HepG2 (cell line): ENCODE data around the gene TEAD3. TPM values are rescaled to one million over a fixed set of nuclear protein-coding genes. Genes with fewer than 3 reads are reported as not detected.

Experiments used
- ATAC-seq: fragments of 200-7000 bp; cut with Tn5 transposase; 3 replicates; pipeline ENCODE4 v1.9.1; 2020; ENCODE audit warnings: mild to moderate bottlenecking, moderate library complexity
- BruUV-seq: library from RNA; stranded (reverse); fragments of 400-500 nt; replicated peaks from 2 replicates; lab custom pipeline; 2021; lab: Mats Ljungman, UMichigan
- CTCF ChIA-PET: fragments of 300-600 bp; formaldehyde crosslinking; extraction: SDS; loops from one replicate; lab custom pipeline; 2021; ENCODE audit warnings: low total read pairs, inconsistent platforms, low intra/inter-chr PET ratio; lab: Yijun Ruan, JAX
- POLR2A ChIA-PET: fragments of 350-600 bp; sonication (Branson Sonifier 250); formaldehyde crosslinking; loops from one replicate; lab custom pipeline; 2020; ENCODE audit warnings: antibody characterized with exemption, inconsistent platforms; lab: Yijun Ruan, JAX
- DNase-seq: peaks from one replicate; pipeline ENCODE4 v3.0.0-alpha.2; 2015; ENCODE audit warnings: low spot score
- FAIRE-seq: peaks from 3 replicates; lab custom pipeline; 2011; peaks lifted over from hg19 to GRCh38; lab: Jason Lieb, UNC
- H2AFZ ChIP-seq: one replicate; pipeline ENCODE4 v1.6.1; 2011; ENCODE audit warnings: low read length, inconsistent platforms
- H3K27ac ChIP-seq: fragments of 300-600 bp; 3 replicates; pipeline ENCODE4 v1.8.0; 2011; ENCODE audit warnings: mixed run types, mild to moderate bottlenecking, mixed read lengths, low read length, inconsistent platforms; ENCODE audit not compliant: insufficient read depth; ENCODE audit errors: extremely low read length
- H3K27me3 ChIP-seq, 2 experiments: fragments of 200-600 bp in 1 of 2; 2 replicates in 1 of 2; 3 replicates in 1 of 2; pipeline versions ENCODE4 v1.6.0 to v1.8.0; 2011; ENCODE audit warnings: low read length in 2 of 2, mild to moderate bottlenecking in 2 of 2, moderate library complexity in 2 of 2, inconsistent platforms in 1 of 2; ENCODE audit not compliant: insufficient read depth in 2 of 2, control insufficient read depth in 1 of 2
- H3K36me3 ChIP-seq, 2 experiments: fragments of 200-600 bp in 1 of 2; replicated peaks in 1 of 2; 2 replicates in 1 of 2; 3 replicates in 1 of 2; pipeline versions ENCODE4 v1.5.1 to v1.8.0; 2011; ENCODE audit warnings: low read length in 2 of 2, inconsistent platforms in 1 of 2; ENCODE audit not compliant: insufficient read depth in 2 of 2, control insufficient read depth in 1 of 2
- H3K4me1 ChIP-seq: 2 replicates; pipeline ENCODE4 v1.5.1; 2012; ENCODE audit warnings: low read length, inconsistent platforms; ENCODE audit not compliant: insufficient read depth
- H3K4me2 ChIP-seq: 2 replicates; pipeline ENCODE4 v1.6.0; 2011; ENCODE audit warnings: low read depth, low read length, inconsistent platforms
- H3K4me3 ChIP-seq, 3 experiments: fragments of 200-600 bp in 1 of 3; sonication (generic), shearing (Covaris generic) in 1 of 3; replicated peaks in 1 of 3; 2 replicates each; pipeline ENCODE4 v1.5.1; 2011 to 2016; ENCODE audit warnings: low read length in 3 of 3, inconsistent platforms in 2 of 3, low read depth in 2 of 3, mild to moderate bottlenecking in 2 of 3, control low read depth in 1 of 3, mixed read lengths in 1 of 3; ENCODE audit not compliant: insufficient read depth in 1 of 3
- H3K79me2 ChIP-seq: one replicate; pipeline ENCODE4 v1.6.1; 2011; ENCODE audit warnings: low read length, inconsistent platforms; ENCODE audit not compliant: insufficient read depth
- H3K9ac ChIP-seq: 2 replicates; pipeline ENCODE4 v1.6.0; 2011; ENCODE audit warnings: mild to moderate bottlenecking, low read depth, low read length, inconsistent platforms; ENCODE audit not compliant: insufficient read depth
- H3K9me3 ChIP-seq: 2 replicates; pipeline ENCODE4 v1.5.1; 2012; ENCODE audit warnings: mild to moderate bottlenecking, low read length
- H4K20me1 ChIP-seq: 2 replicates; pipeline ENCODE4 v1.6.0; 2011; ENCODE audit warnings: inconsistent platforms, mild to moderate bottlenecking, low read length, moderate library complexity; ENCODE audit not compliant: insufficient read depth
- ARID3A ChIP-seq: IDR thresholded peaks from 2 replicates; pipeline ENCODE4 v1.6.1; 2012; ENCODE audit warnings: low read depth, low read length, improper control_type of control experiment
- ATF3 ChIP-seq: sonication (generic); formaldehyde crosslinking; IDR thresholded peaks from 2 replicates; pipeline ENCODE4 v1.4.0; 2020; ENCODE audit warnings: missing genetic modification reagents
- KDM4B ChIP-seq: sonication (generic); formaldehyde crosslinking; IDR thresholded peaks from 2 replicates; pipeline ENCODE4 v1.4.0; 2020; ENCODE audit warnings: missing genetic modification reagents
- KLF15 ChIP-seq: sonication (generic); formaldehyde crosslinking; IDR thresholded peaks from 2 replicates; pipeline ENCODE4 v1.8.1; 2023; ENCODE audit warnings: borderline replicate concordance, mild to moderate bottlenecking, inconsistent platforms, missing genetic modification reagents, mixed read lengths
- LCORL ChIP-seq, 2 experiments: fragments of 450-650 bp in 1 of 2; sonication (generic) in 1 of 2; formaldehyde crosslinking in 1 of 2; IDR thresholded peaks; 2 replicates each; pipeline versions ENCODE4 v1.5.0 to v1.6.1; 2017 to 2020; ENCODE audit warnings: antibody characterized with exemption in 1 of 2, missing genetic modification reagents in 1 of 2
- PCBP2 ChIP-seq: fragments of 200-400 bp; formaldehyde crosslinking; optimal IDR thresholded peaks from 2 replicates; pipeline ENCODE3; 2018; ENCODE audit warnings: low read length, low read depth; ENCODE audit not compliant: poor library complexity, severe bottlenecking
- POLR2G ChIP-seq: fragments of 200-400 bp; formaldehyde crosslinking; IDR thresholded peaks from 2 replicates; pipeline ENCODE4 v1.6.1; 2018; ENCODE audit warnings: mild to moderate bottlenecking, low read depth, low read length, moderate library complexity
- RBM22 ChIP-seq: fragments of 200-400 bp; formaldehyde crosslinking; optimal IDR thresholded peaks from 2 replicates; pipeline ENCODE3; 2017; ENCODE audit warnings: mild to moderate bottlenecking, low read length, moderate library complexity
- RELA ChIP-seq: sonication (generic); formaldehyde crosslinking; IDR thresholded peaks from 2 replicates; pipeline ENCODE4 v1.4.0; 2020; ENCODE audit warnings: missing genetic modification reagents
- SRSF4 ChIP-seq: fragments of 200-400 bp; formaldehyde crosslinking; IDR thresholded peaks from one replicate; pipeline ENCODE4 v1.6.1; 2018; ENCODE audit warnings: mild to moderate bottlenecking, low read depth, low read length, moderate library complexity; ENCODE audit not compliant: poor library complexity, severe bottlenecking
- TAF15 ChIP-seq: fragments of 200-400 bp; formaldehyde crosslinking; IDR thresholded peaks from one replicate; pipeline ENCODE4 v1.6.1; 2018; ENCODE audit warnings: mild to moderate bottlenecking, low read depth, low read length; ENCODE audit not compliant: poor library complexity, severe bottlenecking
- TSC22D2 ChIP-seq: sonication (generic); formaldehyde crosslinking; IDR thresholded peaks from 2 replicates; pipeline ENCODE4 v1.5.1; 2020; ENCODE audit warnings: missing genetic modification reagents, mild to moderate bottlenecking, borderline replicate concordance
- ZNF160 ChIP-seq: sonication (generic); formaldehyde crosslinking; IDR thresholded peaks from 2 replicates; pipeline ENCODE4 v1.8.0; 2022; ENCODE audit warnings: mild to moderate bottlenecking, inconsistent platforms, missing genetic modification reagents
- ZNF207 ChIP-seq: fragments of 450-650 bp; IDR thresholded peaks from 2 replicates; pipeline ENCODE4 v1.6.1; 2016; ENCODE audit warnings: antibody characterized with exemption, borderline replicate concordance
- ZNF720 ChIP-seq: sonication (generic); formaldehyde crosslinking; IDR thresholded peaks from 2 replicates; pipeline ENCODE4 v1.4.0; 2020; ENCODE audit warnings: missing genetic modification reagents
- WGBS: methylation state at CpG from one replicate; pipeline ENCODE4 v1.1.6; 2017; ENCODE audit warnings: low lambda C conversion rate; 5-methylcytosine and 5-hydroxymethylcytosine counted together
- in situ Hi-C: cut with HindIII; loops from 2 replicates; pipeline ENCODE4 v1.10.0; 2017; ENCODE audit warnings: low pct_unique_long_range_greater_than_20kb; ENCODE audit not compliant: extremely low pct_ligation_motif_present
- intact Hi-C: fragments of 100-400 bp; cut with micrococcal nuclease; formaldehyde crosslinking; loops from one replicate; pipeline ENCODE4 v1.10.0; 2022; ENCODE audit not compliant: unreplicated experiment
- polyA plus RNA-seq, 8 experiments: library from polyadenylated mRNA; depleted of rRNA in 3 of 8; stranded (reverse) in 7 of 8; unstranded in 1 of 8; fragments of >200 nt; fragmentation: Illumina TruSeq in 4 of 8; extraction: Trizol in 4 of 8; gene quantifications; 2 replicates each; pipeline versions ENCODE4 v1.2.1 to v1.2.3, GENCODE V29; 2011 to 2016; ENCODE audit warnings: low read depth in 4 of 8, missing spikeins in 1 of 8, mixed read lengths in 1 of 8; ENCODE audit not compliant: insufficient read depth in 1 of 8
- total RNA-seq, 5 experiments: library from RNA; depleted of rRNA; stranded (reverse); fragments of >200 nt; fragmentation: Illumina TruSeq; extraction: Trizol; gene quantifications; 2 replicates each; pipeline ENCODE4 v1.2.3, GENCODE V29; 2016; ENCODE audit warnings: low read depth in 1 of 5
- TF ChIP-seq, protein P1 (sequence below): sonication (generic); formaldehyde crosslinking; IDR thresholded peaks from 2 replicates; pipeline ENCODE4 v1.5.0; 2020; ENCODE audit warnings: missing genetic modification reagents

Gene TEAD3
- total and polyA plus RNA-seq, 2 of the 13 experiments (the other 11 are each of a cell fraction or from before 2014, with no cell fraction given), result 15.1 to 16.5 TPM

DNA sequence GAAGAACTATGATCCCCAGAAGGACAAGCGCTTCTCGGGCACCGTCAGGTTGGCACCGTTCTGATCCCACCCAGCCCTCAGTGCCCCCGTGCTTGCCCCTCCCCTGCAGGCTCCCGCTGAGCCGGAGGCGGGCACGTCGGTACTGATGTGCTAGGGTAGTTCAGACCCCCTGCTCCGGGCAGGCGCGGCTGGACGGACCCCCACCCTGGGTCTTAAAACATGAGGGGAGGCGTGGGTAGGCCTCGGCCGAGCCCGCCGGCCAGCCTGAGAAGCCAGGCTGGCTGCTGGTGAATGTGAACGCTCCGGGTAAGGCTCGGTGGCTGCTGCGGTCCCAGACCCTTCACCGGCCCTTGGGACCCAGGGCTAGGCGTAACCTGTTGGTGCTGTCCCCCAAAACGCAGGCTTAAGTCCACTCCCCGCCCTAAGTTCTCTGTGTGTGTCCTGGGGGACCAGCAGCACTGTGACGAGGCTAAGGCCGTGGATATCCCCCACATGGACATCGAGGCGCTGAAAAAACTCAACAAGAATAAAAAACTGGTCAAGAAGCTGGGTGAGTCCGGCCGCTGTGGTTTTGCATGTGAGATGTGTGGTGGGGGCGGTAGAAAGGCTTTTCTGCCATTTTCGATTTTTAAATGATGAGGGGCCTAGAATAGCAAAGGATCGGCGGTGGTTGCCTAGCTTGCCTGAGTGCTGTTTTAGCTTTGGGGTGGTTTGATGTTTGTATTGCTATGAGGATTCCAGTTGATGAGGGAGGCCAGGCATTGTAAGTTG lies 27.7 kb downstream of the TEAD3 start (continued):
- TF ChIP-seq KDM4B (CRISPR knock-in tag), result peak; percentile 20; the same call in 1 of the 2 replicates
- no peak for TF ChIP-seq ZNF160 (CRISPR knock-in tag)
- no peak for TF ChIP-seq LCORL (IDR thresholded peaks at IDR 0.05)
- peak; percentile 2 for TF ChIP-seq LCORL (CRISPR knock-in tag; IDR thresholded peaks at IDR 0.05)
- 0 out of 2 replicates have a peak, but pooled peaks have one; percentile 1 for TF ChIP-seq POLR2G
- TF ChIP-seq, protein P1, sequence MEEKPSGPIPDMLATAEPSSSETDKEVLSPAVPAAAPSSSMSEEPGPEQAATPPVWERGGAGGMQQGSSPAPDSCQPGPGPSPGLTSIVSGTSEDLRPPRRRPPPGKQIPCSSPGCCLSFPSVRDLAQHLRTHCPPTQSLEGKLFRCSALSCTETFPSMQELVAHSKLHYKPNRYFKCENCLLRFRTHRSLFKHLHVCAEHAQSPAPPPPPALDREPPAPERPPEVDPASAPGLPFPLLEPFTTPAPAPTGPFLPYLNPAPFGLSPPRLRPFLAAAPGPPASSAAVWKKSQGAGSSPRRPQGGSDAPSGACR (CRISPR knock-in tag), result no peak
- peak; percentile 31 for TF ChIP-seq SRSF4
- TF ChIP-seq ATF3 (CRISPR knock-in tag), result 0 out of 2 replicates have a peak, but pooled peaks have one; percentile 20

GRCh38 chr6:35468181-35468979 lies 28.5 kb downstream of the TEAD3 start, which contains the start of gene RPL10A:
RPL10A (plus strand) TSS chr6:35468401; CDS start chr6:35468435, 34 bp downstream.
- POLR2A ChIA-PET, result interaction anchor here (0.8 to 3.7 kb wide), 10 partner anchors 9 to 209 kb away, joined by 3 to 31 read pairs (median 6); partner anchors contain the start of genes FANCE, PPARD, TEAD3 and ZNF76
- Histone ChIP-seq H3K4me1 (peaks cover 49% of the 10 kb centered on the region), H2AFZ (peak within 1 kb of the TSS; percentile 66), H3K4me3 (peak within 1 kb of the TSS; percentile 85 to 98 (median 86)), H3K9ac (peak within 1 kb of the TSS; percentile 99), H3K27ac (peak within 1 kb of the TSS; percentile 92), H4K20me1 (peaks cover 46% of the 10 kb centered on the region), H3K79me2 (peaks cover 30% of the 10 kb centered on the region), H3K36me3 (peaks cover 4 to 31% of the 10 kb centered on the region in 2 experiments), H3K4me2 (peak within 1 kb of the TSS; percentile 99), H3K27me3 (no peaks in the 10 kb centered on the region; a peak in 1 of 5 replicates), H3K9me3 (no peaks in the 10 kb centered on the region)
- CTCF ChIA-PET, result interaction anchor here (1.2 to 2.4 kb wide), 4 partner anchors 20 to 174 kb away, joined by 4 to 28 read pairs (median 20); partner anchors contain the start of genes DEF6 and PPARD
- DNase-seq (peak; percentile 98), ATAC-seq (peak; percentile 83), FAIRE-seq (peak; percentile 57)
- BruUV-seq, result TSS peak; percentile 66
- intact Hi-C loops (loop anchor here (1.0 kb wide), 4 partner anchors 16 to 171 kb away; partner anchors contain the start of genes DEF6, FANCE and PPARD), in situ Hi-C loops (loop anchor here (5.0 kb wide), 1 partner anchor 171 kb away; the partner anchor contains the start of gene DEF6)
- under 1% methylated on average over 38 of the region's 86 CpGs for WGBS
- TF ChIP-seq TSC22D2 (peak; percentile 98), SRSF4 (no peak), KLF15 (CRISPR knock-in tag) (peak; percentile 91; the same call in 1 of the 2 replicates), PCBP2 (no peak), ZNF720 (CRISPR knock-in tag) (no peak), ARID3A (no peak), ZNF207 (no peak), RELA (CRISPR knock-in tag) (peak; percentile 14; the same call in 1 of the 2 replicates), RBM22 (peak; percentile 83), TAF15 (peak; percentile 78)
